ENCODE measurements around the gene SYCE3. TPM values are rescaled to one million over a fixed set of nuclear protein-coding genes. Genes with fewer than 3 reads are reported as not detected.
A peak's percentile ranks its signal among the peaks of the same experiment; 100 is the strongest.

SYCE3 gene
- polyA plus RNA-seq, 1 donor = not detected

GRCh38 chr22:50600538-50600937, 37.8 kb upstream of the SYCE3 start, which contains the start of gene MAPK8IP2:
Gene MAPK8IP2 (plus strand): TSS chr22:50600793. CDS start chr22:50600819, 26 bp downstream.
- no peak for DNase-seq

GRCh38 chr22:50599816-50600455, 37.2 kb upstream of the SYCE3 start:
- peak; percentile 68 for DNase-seq

GRCh38 chr22:50597097-50597496, 34.4 kb upstream of the SYCE3 start:
- no peak for DNase-seq

GRCh38 chr22:50595189-50595588, 32.5 kb upstream of the SYCE3 start:
- DNase-seq = no peak

GRCh38 chr22:50587407-50587806, 24.7 kb upstream of the SYCE3 start:
- DNase-seq = no peak

GRCh38 chr22:50586416-50586815, 23.7 kb upstream of the SYCE3 start:
- no peak for DNase-seq

- no peak for DNase-seq
These were observed 23.1 kb upstream of the SYCE3 start for GRCh38 chr22:50585781-50586180.

GRCh38 chr22:50585238-50585637, 22.5 kb upstream of the SYCE3 start:
- no peak for DNase-seq

GRCh38 chr22:50584106-50585096, 21.7 kb upstream of the SYCE3 start:
- DNase-seq = no peak

GRCh38 chr22:50583294-50583861, 20.7 kb upstream of the SYCE3 start:
- no peak for DNase-seq

GRCh38 chr22:50582493-50583293, 20.0 kb upstream of the SYCE3 start, which contains the start of gene CHKB:
Gene CHKB (minus strand): TSS chr22:50582849. CDS start chr22:50582781, 68 bp downstream.
- DNase-seq = peak; percentile 99

- no peak for DNase-seq
These were observed 19.3 kb upstream of the SYCE3 start for GRCh38 chr22:50581950-50582492.

- no peak for DNase-seq
These were observed 18.6 kb upstream of the SYCE3 start for GRCh38 chr22:50581031-50581949.

- DNase-seq = no peak
These were observed 17.0 kb upstream of the SYCE3 start for GRCh38 chr22:50579752-50580151.

GRCh38 chr22:50578776-50579310, 16.1 kb upstream of the SYCE3 start:
- DNase-seq = no peak

- no peak for DNase-seq
These were observed 15.5 kb upstream of the SYCE3 start, which contains the start of gene CPT1B for GRCh38 chr22:50577987-50578775. Gene CPT1B (minus strand): TSS chr22:50578427. CDS start chr22:50577915, 512 bp downstream.

GRCh38 chr22:50577697-50577986, 14.9 kb upstream of the SYCE3 start:
- no peak for DNase-seq

GRCh38 chr22:50576806-50577696, 14.3 kb upstream of the SYCE3 start:
- no peak for DNase-seq

- DNase-seq = no peak
These were observed 13.4 kb upstream of the SYCE3 start for GRCh38 chr22:50576070-50576469.

Data from hindlimb muscle (tissue), 1 donor.